Vagina (tissue), 1 donor: ENCODE measurements around the gene CIBAR2. TPM values are rescaled to one million over a fixed set of nuclear protein-coding genes. Genes with fewer than 3 reads are reported as not detected.

ENCODE experiments used
- total RNA-seq: library from RNA; depleted of rRNA; stranded (reverse); fragments of >200 nt; gene quantifications from one replicate; pipeline ENCODE4 v1.2.3, GENCODE V29; 2016

Gene CIBAR2
- total RNA-seq, 1 donor from 2014 or later, result not detected

Other genes starting within 250 kb of the CIBAR2 start
- 37.3 TPM for gene ZDHHC7, start 100.9 kb downstream of the CIBAR2 start, total RNA-seq
- 26.8 TPM for gene KIAA0513, start 84.7 kb downstream of the CIBAR2 start, total RNA-seq